ENCODE results near the gene GABRP. TPM values are rescaled to one million over a fixed set of nuclear protein-coding genes. Genes with fewer than 3 reads are reported as not detected.

Gene GABRP
- total RNA-seq, 2 experiments from 2014 or later: not detected

- H3K4me3 ChIP-seq (ENCODE audit: low read depth, low read length, poor library complexity, severe bottlenecking): no peak overlapping the region
- H3K36me3 ChIP-seq (ENCODE audit: insufficient read depth, low read length): no peaks in the 10 kb centered on the region
- no peak overlapping the region for H3K27ac ChIP-seq (ENCODE audit: low read depth, low read length, poor library complexity, severe bottlenecking)
- H3K9me3 ChIP-seq (ENCODE audit: low read length): no peaks in the 10 kb centered on the region
- H4K20me1 ChIP-seq (ENCODE audit: insufficient read depth, low read length): no peaks in the 10 kb centered on the region
- intact Hi-C loops (cut with micrococcal nuclease; ENCODE audit: unreplicated experiment): loop anchor here (10.0 kb wide), 1 partner anchor 148 kb away; no protein-coding TSS in a partner anchor
- no peak for DNase-seq (ENCODE audit: low spot score)
- no TSS peak for BruUV-seq (replicated peaks)
- ChIA-PET POLR2A (no interaction called here), CTCF (ENCODE audit: unreplicated experiment) (no interaction called here)
- no peak overlapping the region for H2AFZ ChIP-seq (ENCODE audit: low read length)
- H3K79me2 ChIP-seq (ENCODE audit: insufficient read depth, low read depth, low read length): no peaks in the 10 kb centered on the region
- no peaks in the 10 kb centered on the region for H3K4me1 ChIP-seq (ENCODE audit: insufficient read depth, low read length, poor library complexity, severe bottlenecking)
- no peak for TF ChIP-seq EZH2phosphoT487 (IDR thresholded peaks at IDR 0.05; ENCODE audit: borderline replicate concordance, low read depth, low read length)
- TF ChIP-seq CTCF (conservative IDR thresholded peaks at IDR 0.05; ENCODE audit: low read length): no peak
- H3K9me2 ChIP-seq (ENCODE audit: insufficient read depth, low read length): no peaks in the 10 kb centered on the region
- H3K4me2 ChIP-seq (ENCODE audit: low read length): no peak overlapping the region
Observed at GRCh38 chr5:170746961-170747340, 36.6 kb upstream of the GABRP start.

- Histone ChIP-seq H4K20me1 (ENCODE audit: insufficient read depth, low read length) (no peaks in the 10 kb centered on the region), H3K4me1 (ENCODE audit: insufficient read depth, low read length, poor library complexity, severe bottlenecking) (no peaks in the 10 kb centered on the region), H3K9me2 (ENCODE audit: insufficient read depth, low read length) (no peaks in the 10 kb centered on the region), H3K27ac (ENCODE audit: low read depth, low read length, poor library complexity, severe bottlenecking) (no peak overlapping the region), H3K4me2 (ENCODE audit: low read length) (no peak overlapping the region), H2AFZ (ENCODE audit: low read length) (no peak overlapping the region), H3K79me2 (ENCODE audit: insufficient read depth, low read depth, low read length) (no peaks in the 10 kb centered on the region), H3K9me3 (ENCODE audit: low read length) (no peaks in the 10 kb centered on the region), H3K36me3 (ENCODE audit: insufficient read depth, low read length) (no peaks in the 10 kb centered on the region), H3K4me3 (ENCODE audit: low read depth, low read length, poor library complexity, severe bottlenecking) (no peak overlapping the region)
- intact Hi-C loops (cut with micrococcal nuclease; ENCODE audit: unreplicated experiment): loop anchor here (10.0 kb wide), 1 partner anchor 147 kb away; no protein-coding TSS in a partner anchor
- DNase-seq (ENCODE audit: low spot score): no peak
- ChIA-PET POLR2A (no interaction called here), CTCF (ENCODE audit: unreplicated experiment) (no interaction called here)
- BruUV-seq (replicated peaks): no TSS peak
- TF ChIP-seq CTCF (conservative IDR thresholded peaks at IDR 0.05; ENCODE audit: low read length) (no peak), EZH2phosphoT487 (IDR thresholded peaks at IDR 0.05; ENCODE audit: borderline replicate concordance, low read depth, low read length) (no peak)
Observed at GRCh38 chr5:170747357-170747756, 36.2 kb upstream of the GABRP start.

GRCh38 chr5:170747851-170748250 lies 35.7 kb upstream of the GABRP start:
- H3K4me3 ChIP-seq (ENCODE audit: low read depth, low read length, poor library complexity, severe bottlenecking): no peak overlapping the region
- no peaks in the 10 kb centered on the region for H3K9me2 ChIP-seq (ENCODE audit: insufficient read depth, low read length)
- no TSS peak for BruUV-seq (replicated peaks)
- DNase-seq (ENCODE audit: low spot score): no peak
- no peak overlapping the region for H3K27ac ChIP-seq (ENCODE audit: low read depth, low read length, poor library complexity, severe bottlenecking)
- H3K4me2 ChIP-seq (ENCODE audit: low read length): no peak overlapping the region
- ChIA-PET POLR2A (no interaction called here), CTCF (ENCODE audit: unreplicated experiment) (no interaction called here)
- TF ChIP-seq EZH2phosphoT487 (IDR thresholded peaks at IDR 0.05; ENCODE audit: borderline replicate concordance, low read depth, low read length): no peak
- TF ChIP-seq CTCF (conservative IDR thresholded peaks at IDR 0.05; ENCODE audit: low read length): no peak
- H3K79me2 ChIP-seq (ENCODE audit: insufficient read depth, low read depth, low read length): no peaks in the 10 kb centered on the region
- H3K9me3 ChIP-seq (ENCODE audit: low read length): no peaks in the 10 kb centered on the region
- intact Hi-C loops (cut with micrococcal nuclease; ENCODE audit: unreplicated experiment): loop anchor here (10.0 kb wide), 1 partner anchor 147 kb away; no protein-coding TSS in a partner anchor
- H4K20me1 ChIP-seq (ENCODE audit: insufficient read depth, low read length): no peaks in the 10 kb centered on the region
- H3K36me3 ChIP-seq (ENCODE audit: insufficient read depth, low read length): no peaks in the 10 kb centered on the region
- H2AFZ ChIP-seq (ENCODE audit: low read length): no peak overlapping the region
- H3K4me1 ChIP-seq (ENCODE audit: insufficient read depth, low read length, poor library complexity, severe bottlenecking): no peaks in the 10 kb centered on the region
